ENCODE measurements around the gene DDC. TPM values are rescaled to one million over a fixed set of nuclear protein-coding genes. Genes with fewer than 3 reads are reported as not detected.
"Not testable (repeated sequence)": the region's sequence is repeated elsewhere in the genome, so short reads cannot be mapped to it uniquely, and the experiment has no call there.

The DDC gene
- total RNA-seq, 1 donor from 2014 or later: 1.7 TPM

DNA sequence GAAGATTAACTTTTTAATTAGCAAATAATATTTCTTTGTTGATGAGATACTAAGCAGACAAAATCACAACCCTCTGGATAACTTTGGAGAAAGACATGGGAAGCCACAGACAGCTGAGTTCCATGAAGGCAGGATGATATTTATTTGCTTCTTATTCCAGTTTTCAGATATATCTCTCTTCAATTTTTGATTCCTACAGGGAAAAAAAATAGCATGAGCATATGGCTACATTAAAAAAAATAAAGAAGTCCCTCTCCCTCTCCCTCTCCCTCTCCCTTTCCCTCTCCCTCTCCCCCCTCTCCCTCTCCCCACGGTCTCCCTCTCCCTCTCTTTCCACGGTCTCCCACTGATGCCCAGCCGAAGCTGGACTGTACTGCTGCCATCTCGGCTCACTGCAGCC lies 106.6 kb downstream of the DDC start:
- not testable (repeated sequence) for DNase-seq (ENCODE audit: low spot score)

- DNase-seq (ENCODE audit: low spot score): no peak
Observed at GRCh38 chr7:50456371-50457123, 108.7 kb downstream of the DDC start.

GRCh38 chr7:50455658-50456057 lies 109.5 kb downstream of the DDC start:
- no peak for DNase-seq (ENCODE audit: low spot score)

- no peak for DNase-seq (ENCODE audit: low spot score)
Observed at GRCh38 chr7:50454968-50455367, 110.2 kb downstream of the DDC start.

GRCh38 chr7:50450590-50451032 lies 114.6 kb downstream of the DDC start:
- DNase-seq (ENCODE audit: low spot score): no peak

- peak; percentile 79 for DNase-seq (ENCODE audit: low spot score)
Observed at GRCh38 chr7:50449881-50450589, 115.2 kb downstream of the DDC start, which contains the start of gene FIGNL1. TSS of gene FIGNL1 (minus strand) at chr7:50450350. CDS start at chr7:50447287, 3,063 bp downstream.

DNA sequence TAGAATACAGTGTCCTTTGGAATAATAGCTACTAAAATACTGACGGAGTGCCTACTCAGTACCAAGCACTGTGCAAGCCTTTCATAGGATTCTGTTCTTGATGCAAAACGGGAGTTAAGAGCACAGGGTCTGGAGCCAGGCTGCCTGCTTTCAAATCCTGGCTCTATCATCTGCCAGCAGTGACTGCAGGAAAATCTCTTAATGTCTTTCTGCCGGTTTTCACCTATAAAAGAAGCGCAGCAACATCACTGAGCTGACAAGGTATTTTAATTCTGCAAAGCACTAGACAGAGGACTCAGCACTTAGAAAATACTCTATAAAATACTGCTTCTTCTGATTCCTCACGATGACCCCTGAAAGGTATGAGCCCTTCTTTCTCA lies 115.7 kb downstream of the DDC start:
- DNase-seq (ENCODE audit: low spot score): no peak

DNA sequence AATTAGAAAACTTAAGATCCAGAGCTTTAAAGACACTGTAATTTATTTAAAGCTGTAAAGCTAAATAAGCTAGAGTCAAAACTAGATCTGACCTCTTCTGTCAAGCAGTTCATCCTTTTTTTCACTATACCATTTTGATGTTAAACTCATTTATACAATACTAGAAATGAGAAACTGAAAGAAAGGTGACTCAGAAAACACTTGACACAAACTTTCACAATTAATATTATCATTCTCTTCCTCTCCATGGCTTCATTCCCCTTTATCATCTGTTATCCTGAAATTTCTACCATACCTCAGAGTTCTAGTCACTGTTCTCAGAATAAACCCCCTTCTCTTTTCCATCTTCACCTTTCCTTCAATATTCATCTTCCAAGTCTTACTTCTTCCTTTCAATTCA lies 116.4 kb downstream of the DDC start:
- no peak for DNase-seq (ENCODE audit: low spot score)

DNA sequence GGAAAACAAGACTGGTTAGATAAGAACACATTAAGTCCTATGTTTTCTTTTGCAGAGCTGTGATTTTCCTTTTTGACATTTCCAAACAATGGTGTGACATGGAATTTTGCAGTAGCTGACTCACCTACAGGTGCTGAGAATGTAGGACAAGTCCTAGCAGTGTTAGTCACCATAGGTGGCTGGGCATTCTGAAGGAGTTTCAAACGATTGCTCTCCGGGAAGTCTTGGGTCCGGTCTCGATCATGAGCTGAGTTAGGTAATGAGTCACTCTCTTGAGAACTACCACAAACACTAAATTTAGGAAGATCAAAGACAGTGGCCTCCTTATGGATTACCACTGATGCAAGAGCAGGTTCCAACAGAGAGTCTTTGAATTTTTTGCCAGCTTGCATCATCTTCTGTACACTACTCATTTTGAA lies 118.7 kb downstream of the DDC start:
- DNase-seq (ENCODE audit: low spot score): no peak

- no peak for DNase-seq (ENCODE audit: low spot score)
Observed at GRCh38 chr7:50436133-50436806, 128.9 kb downstream of the DDC start.

DNA sequence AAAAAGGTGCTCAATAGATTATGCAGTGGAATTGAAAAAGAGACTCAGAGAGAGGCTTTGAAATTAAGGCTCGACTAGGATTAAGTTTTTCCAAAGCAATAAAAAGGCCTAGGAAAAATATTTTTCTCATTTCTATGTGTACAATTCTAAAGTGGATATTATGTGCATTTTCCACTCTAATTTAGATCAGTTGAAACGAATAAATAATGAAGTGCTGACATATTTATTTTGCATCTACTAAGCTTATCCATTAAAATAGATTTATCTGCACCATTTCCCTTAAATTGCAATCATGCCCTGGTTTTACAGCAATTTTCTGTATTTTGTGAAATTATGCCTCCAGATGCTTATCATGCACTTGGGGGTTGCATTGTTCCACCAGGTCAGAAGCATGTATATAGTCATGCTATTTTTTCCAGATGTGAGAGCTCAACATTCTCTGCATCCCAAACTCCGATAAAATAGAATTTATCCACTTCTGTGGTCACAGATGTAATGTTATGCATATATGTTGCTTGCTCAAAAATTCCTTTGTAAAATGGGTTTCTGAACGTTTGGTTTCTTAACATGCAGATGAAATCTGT lies 133.4 kb downstream of the DDC start:
- DNase-seq (ENCODE audit: low spot score): no peak

DNA sequence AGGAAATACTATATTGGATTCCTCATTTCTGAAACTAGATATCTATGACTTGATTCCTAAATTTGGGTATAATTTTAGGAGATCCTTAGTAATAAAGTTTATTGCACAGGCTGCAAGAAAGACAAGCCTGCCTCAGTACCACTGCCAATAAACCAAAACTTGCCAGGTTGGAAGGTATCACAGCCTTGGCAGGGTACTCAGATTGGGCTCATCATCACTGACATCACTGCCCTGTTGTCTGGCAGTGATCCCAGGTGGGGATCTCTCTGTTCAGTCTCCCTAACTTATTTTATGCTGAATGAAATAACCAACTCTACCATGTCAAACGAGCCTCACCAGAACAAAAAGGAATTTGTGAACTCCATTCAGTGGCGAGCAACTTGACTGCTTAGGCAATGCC lies 133.9 kb downstream of the DDC start:
- DNase-seq (ENCODE audit: low spot score): no peak

- DNase-seq (ENCODE audit: low spot score): no peak
Observed at GRCh38 chr7:50428911-50429310, 136.3 kb downstream of the DDC start.

DNA sequence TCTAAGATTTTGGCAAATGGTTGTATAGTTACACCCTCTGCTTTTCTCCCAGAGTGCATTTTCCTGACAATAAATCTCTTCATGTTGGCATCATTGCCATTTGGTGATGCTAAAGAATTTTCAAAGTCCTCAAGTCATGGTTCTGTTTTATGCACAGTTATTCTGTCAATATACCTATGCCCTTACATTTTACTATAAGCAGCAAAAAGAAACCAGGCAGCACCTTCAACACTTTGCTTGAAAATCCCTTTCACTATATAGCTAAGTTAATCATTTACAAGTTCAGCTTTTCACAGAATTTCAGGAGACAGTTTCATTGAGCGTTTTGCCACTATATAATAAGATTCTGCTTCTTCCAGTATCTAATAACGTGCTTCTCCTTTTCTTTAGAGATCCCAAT lies 137.7 kb downstream of the DDC start:
- no peak for DNase-seq (ENCODE audit: low spot score)

DNA sequence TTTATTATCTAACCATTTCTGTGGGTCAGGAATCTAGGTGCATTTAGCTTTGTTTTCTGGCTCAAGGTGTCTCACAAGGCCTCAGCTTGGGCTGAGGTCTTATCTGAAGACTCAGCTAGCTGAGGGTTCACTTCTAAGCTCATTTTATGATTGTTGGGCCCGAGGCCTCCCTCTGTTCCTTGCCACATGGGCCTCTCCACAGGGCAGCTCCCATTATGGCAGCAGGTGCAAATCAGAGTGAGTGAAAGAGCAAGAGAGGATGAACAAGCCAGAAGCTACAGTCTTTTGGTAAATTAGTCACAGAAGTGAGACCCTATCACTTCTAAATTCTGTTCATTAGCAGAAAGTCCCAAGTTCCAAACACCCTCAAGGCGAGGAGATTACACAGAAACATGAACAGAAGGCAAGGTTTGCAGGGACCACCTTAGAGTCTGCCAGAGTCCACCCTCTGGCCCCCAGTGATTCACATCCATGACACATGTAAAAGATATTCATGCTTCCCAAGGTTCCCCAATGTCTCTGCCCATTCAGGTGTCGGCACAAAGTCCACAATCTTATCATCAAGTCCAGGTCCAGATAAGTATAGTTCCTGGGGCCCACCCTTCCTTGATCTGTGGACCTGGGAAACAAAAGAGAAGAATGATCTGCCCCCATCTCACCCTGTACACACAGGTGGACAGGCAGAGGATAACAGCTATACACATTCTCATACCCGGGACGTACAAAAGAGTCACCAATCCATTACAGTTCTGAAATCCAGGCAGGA lies 138.7 kb downstream of the DDC start:
- no peak for DNase-seq (ENCODE audit: low spot score)

GRCh38 chr7:50425318-50425717 lies 139.9 kb downstream of the DDC start:
- no peak for DNase-seq (ENCODE audit: low spot score)

DNA sequence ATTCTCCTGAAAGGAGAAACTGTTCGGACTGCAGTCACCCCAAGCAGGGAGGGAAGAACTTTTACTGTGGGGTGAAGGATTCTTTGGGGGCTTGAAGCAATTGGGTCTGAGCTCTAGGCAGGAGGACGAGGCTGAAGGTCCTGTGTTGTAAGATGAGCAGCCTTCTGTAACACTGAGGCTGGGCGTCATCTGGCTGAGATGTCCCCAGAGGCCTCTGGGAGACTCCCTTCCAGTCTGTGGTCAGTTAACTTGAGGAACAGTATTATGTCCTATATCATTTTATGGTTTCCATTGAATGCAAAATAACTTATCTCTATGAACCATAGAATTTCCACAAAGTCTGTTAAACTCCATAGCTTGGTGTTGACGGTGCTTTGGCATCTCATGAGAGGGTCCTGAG lies 141.3 kb downstream of the DDC start:
- no peak for DNase-seq (ENCODE audit: low spot score)

GRCh38 chr7:50422858-50423257 lies 142.3 kb downstream of the DDC start:
- DNase-seq (ENCODE audit: low spot score): no peak

DNA sequence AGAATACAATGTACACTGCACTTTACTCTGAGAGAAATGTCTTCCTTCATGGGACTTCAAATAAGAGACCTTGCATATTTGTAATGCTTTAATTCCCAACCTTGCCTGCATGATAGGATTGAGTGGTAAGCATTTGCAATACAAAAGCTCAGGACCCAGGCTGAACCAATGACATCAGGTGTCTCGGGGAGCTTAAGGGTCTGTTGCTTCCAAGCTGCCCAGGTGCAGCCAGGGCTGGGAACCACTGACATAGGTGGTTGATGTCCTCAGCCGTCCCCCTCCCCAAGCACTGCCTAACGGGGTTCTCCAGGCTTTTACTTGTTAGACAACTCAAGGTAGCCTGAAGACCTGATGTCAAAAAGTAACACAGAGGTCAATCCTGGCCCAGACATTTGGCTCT lies 144.2 kb downstream of the DDC start:
- DNase-seq (ENCODE audit: low spot score): no peak

DNA sequence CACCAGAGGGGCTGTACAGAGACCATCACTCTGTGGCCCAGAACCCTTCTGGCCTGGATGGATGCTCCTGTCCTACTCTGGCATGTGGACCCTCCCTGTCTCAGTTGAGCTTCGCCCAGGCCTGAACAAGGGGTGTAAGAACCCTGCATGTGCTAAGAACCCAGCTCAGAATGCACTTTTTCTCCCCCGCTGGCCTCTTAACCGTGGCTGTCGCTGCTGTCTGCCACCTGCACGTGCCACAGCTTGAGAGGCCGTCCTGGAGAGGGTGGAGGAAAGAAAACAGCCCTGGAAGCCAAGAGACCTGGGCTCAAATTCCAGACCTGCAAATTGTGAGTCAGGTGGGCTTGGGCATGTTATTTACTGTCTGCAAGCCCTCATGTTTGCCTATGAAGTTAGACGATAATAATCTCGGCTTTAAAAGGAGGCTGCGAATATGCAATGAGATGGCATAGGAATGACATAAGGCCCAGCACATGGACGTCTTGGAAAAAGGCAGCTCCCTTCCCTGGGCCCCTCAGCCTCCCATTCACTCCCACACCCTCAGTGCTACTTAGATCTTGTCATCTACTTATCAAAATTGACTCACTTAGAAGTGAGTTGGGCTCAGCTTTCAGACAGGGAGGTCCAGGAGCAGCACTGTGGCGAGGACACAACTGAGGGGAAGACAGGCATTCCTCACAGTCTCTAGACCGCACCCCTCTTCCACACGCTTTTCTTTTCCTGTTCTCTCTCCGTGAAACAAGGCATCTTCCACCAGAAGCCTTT lies 146.5 kb downstream of the DDC start:
- DNase-seq (ENCODE audit: low spot score): no peak

DNA sequence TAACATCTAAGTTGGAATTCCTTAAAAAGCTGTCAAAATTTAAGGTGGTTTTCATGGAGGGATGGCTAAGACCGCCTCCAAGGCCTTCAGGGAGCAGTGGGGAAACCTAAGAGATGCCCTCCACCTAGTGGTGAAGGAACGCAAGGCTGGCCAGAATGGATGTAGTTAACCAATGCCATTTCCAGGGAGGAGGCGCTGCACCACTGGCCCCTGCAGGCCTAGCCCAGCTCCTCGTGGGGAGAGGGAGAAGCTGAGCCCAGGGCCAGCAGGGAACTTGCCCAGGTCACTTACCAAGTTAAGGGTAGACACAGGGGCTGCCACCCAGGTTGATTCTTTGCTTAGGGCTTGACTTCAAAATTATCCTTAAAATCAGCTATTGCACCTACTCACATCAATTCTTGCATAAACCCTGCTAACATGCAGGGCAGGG lies 147.1 kb downstream of the DDC start:
- DNase-seq (ENCODE audit: low spot score): peak; percentile 75
